Hepatocyte (in vitro differentiated cells): ENCODE measurements around the gene PRR30.

ENCODE experiments used
- EZH2phosphoT487 ChIP-seq: fragments of 200-600 bp; sonication (generic); IDR thresholded peaks from one replicate; pipeline ENCODE4 v1.6.1; 2018; ENCODE audit warnings: antibody characterized with exemption, mild to moderate bottlenecking, low read depth, moderate library complexity; ENCODE audit not compliant: unreplicated experiment, severe bottlenecking
- TF ChIP-seq, protein P1 (sequence below): fragments of 200-600 bp; sonication (generic); IDR thresholded peaks from 2 replicates; pipeline ENCODE4 v1.5.1; 2016; ENCODE audit warnings: antibody characterized with exemption, mild to moderate bottlenecking; ENCODE audit not compliant: poor library complexity

- TF ChIP-seq, protein P1, sequence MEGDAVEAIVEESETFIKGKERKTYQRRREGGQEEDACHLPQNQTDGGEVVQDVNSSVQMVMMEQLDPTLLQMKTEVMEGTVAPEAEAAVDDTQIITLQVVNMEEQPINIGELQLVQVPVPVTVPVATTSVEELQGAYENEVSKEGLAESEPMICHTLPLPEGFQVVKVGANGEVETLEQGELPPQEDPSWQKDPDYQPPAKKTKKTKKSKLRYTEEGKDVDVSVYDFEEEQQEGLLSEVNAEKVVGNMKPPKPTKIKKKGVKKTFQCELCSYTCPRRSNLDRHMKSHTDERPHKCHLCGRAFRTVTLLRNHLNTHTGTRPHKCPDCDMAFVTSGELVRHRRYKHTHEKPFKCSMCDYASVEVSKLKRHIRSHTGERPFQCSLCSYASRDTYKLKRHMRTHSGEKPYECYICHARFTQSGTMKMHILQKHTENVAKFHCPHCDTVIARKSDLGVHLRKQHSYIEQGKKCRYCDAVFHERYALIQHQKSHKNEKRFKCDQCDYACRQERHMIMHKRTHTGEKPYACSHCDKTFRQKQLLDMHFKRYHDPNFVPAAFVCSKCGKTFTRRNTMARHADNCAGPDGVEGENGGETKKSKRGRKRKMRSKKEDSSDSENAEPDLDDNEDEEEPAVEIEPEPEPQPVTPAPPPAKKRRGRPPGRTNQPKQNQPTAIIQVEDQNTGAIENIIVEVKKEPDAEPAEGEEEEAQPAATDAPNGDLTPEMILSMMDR, result no peak
- TF ChIP-seq EZH2phosphoT487, result no peak
Measured at GRCh38 chr2:27128668-27129571, 10.3 kb downstream of the PRR30 start.
